Stimulated activated naive CD4-positive, alpha-beta T cell (primary cell): ENCODE data around the gene ELK4.
A peak's percentile ranks its signal among the peaks of the same experiment; 100 is the strongest.
"Not testable (repeated sequence)": the region's sequence is repeated elsewhere in the genome, so short reads cannot be mapped to it uniquely, and the experiment has no call there.

Source experiments
- DNase-seq, 6 experiments: peaks; one replicate each; lab custom pipeline; 2025; lab: John Stamatoyannopoulos, UW

Gene ELK4

GRCh38 chr1:205664399-205665017 lies 32.7 kb upstream of the ELK4 start:
- DNase-seq: no peak

- DNase-seq: no peak
Measured at GRCh38 chr1:205663286-205663936, 31.6 kb upstream of the ELK4 start.

GRCh38 chr1:205662791-205663190 lies 31.0 kb upstream of the ELK4 start:
- DNase-seq: no peak

- DNase-seq: no peak
Measured at GRCh38 chr1:205662135-205662738, 30.4 kb upstream of the ELK4 start.

DNA sequence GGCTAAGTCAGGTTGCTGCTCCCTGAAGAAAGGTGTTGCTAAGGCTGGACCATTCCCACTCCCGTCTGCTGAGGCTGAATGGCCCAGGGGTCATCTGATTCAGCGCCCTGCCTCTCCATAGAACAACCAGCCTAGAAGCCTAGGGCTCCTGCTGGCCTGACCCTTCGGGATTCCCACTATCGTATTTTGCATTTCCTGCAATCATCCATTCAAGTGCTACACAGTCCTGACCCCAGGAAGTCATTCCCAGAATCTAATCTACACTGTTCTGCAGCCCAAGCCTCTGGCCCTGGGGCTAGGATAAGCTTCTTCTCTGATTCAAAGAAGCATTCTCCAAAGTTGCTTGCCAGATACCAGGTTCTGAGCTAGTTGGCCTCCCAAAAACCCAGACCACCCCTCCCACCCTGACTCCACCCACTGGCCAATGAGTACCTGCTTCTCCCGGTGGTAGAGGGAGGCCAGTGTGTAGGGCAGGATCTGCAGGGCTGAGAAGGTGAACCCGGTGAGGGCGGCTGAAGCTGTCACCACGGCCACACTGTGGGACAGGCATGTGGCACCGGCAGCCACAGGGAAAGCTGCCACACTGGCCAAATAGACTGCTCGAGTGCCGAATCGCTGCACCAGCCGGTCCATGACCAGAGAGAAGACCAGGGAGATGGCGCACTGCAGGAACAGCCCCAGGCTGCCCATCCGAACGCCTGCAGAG lies 29.8 kb upstream of the ELK4 start:
- no peak for DNase-seq

DNA sequence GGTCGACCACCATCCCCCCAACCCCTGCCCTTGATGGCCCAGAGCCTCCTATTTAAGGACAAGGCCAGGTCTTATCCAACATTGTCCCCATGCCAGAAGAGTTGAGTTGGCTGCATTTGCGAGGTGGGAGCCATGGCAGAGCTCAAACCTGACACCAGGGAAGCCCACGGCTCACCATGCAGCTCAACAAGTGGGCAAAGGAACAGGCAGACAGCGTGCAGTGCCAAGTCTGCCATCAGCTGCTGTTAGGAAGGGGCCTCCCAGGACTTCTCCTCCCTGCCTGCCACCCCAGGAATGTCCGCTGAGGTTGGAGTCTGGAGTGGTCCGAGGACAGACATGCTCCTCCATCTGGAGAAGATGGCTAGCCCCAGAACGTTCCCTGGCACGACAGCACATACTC lies 28.6 kb upstream of the ELK4 start:
- no peak for DNase-seq

- peak; percentile 39 to 73 (median 55) for DNase-seq
Measured at GRCh38 chr1:205658943-205659581, 27.3 kb upstream of the ELK4 start.

- DNase-seq: no peak
Measured at GRCh38 chr1:205656236-205656635, 24.4 kb upstream of the ELK4 start.

- DNase-seq: no peak
Measured at GRCh38 chr1:205652984-205653383, 21.2 kb upstream of the ELK4 start.

GRCh38 chr1:205650241-205650640 lies 18.4 kb upstream of the ELK4 start:
- DNase-seq: no peak

DNA sequence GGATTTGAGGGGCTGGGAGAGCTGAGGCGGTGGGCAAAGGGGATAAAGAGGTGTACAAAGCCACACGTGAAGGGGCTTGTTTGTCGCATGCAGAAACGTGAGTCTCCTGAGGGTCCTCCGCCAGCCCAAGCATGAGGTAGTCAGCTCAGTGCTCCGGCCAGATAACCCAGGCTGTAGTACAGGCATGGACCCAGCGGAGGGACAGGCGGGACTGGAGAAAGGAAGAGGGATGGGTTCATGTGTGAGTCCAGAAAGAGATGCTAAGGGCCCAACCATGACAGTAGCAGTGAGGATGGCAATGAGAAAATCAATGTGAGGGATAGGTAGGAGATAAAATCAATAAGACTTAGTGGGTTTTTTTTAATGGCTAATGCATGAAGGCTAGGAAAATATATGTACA lies 13.7 kb upstream of the ELK4 start:
- no peak for DNase-seq

DNA sequence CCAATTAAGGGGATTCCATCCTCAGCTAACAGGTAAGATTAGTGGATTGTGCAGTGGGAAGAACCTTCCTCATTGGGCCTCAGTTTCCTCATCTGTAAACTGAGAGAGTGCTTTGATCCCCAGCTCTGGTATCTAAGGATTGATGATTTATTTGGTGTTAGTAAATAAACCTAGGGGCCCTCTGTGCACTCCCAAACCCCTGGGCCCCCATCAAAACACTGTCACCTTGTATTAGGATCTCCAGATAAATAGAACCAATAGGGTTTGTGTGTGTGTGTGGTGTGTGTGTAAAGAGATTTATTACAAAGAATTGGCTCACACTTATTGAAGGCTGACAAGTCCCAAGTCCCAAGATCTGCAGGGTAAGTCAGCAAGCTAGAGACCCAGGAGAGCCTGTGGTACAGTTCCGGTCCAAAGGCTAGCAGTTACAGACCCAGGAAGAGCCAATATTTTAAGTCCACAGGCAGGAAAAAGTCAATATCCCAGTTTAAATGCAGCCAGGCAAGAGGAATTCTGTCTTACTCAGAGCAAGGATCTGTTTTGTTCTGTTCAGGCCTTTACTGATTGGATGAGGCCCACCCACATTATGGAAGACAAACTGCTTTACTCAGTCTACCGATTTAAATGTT lies 11.0 kb upstream of the ELK4 start:
- no peak for DNase-seq

DNA sequence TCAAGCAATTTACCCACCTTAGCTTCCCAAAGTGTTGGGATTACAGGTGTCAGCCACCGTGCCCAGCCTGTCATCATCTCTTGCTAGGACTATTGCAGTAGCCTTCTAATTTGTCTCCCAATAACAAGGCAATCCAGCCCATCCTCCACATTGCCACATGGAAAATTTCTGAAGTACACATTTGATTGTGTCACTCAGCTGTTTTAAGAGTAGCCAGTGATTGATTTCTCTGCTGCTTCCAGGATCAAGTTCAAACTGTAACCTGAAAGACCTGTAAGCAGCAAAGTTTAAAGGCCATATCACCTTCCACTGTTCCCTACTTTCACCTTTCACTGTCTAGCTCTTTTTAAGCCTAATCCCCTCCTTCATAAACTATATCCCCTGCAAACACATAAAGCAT lies 7.8 kb upstream of the ELK4 start:
- no peak for DNase-seq

DNA sequence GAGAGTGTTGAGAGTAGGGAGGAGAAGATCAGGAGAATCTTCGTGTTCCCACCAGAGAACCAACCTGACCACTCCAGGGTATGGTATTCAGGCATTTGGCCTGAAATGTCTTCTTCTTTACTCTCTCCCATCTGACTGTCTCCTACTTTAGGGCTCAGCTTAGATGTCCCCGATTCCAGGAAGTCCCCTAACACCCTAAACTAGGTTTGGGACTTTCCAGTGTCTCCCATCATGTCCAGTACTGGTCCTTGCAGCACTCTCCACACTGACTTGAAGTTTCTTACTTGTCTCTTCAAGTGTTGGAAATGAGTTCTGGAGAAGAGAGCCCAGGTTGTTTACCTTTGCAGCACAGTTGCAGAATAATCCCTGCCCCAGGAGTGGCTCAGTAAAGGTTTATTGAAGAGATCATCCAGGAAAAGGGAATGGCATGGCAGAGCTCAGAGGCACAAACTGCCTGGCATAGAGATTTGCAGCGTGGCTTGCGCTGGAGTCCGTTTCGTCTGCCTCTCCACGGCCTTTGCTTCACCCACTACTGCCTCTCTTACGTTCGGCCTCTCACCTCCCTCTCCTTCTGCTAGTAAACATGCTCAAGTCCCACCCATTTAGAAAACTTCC lies 6.2 kb upstream of the ELK4 start:
- no peak for DNase-seq

DNA sequence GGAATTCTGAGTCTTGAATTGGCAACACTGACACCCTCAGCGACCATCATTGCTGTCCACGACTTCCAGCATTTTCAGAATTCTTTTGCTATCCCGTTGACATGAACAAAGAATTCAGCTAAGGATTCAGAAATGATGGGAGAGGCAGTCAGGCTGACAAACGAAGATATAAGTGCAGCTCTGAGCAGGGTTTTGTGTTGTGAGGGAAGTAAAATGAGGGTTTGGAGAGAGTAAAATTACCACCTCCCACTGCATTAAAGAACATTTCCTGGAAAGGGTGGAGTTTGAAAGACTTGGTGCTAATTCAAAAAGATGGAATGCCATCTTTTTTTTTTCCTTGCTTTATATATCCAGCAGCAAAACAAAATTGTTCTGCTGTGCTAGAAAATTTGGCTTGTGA lies 4.9 kb upstream of the ELK4 start:
- no peak for DNase-seq

DNA sequence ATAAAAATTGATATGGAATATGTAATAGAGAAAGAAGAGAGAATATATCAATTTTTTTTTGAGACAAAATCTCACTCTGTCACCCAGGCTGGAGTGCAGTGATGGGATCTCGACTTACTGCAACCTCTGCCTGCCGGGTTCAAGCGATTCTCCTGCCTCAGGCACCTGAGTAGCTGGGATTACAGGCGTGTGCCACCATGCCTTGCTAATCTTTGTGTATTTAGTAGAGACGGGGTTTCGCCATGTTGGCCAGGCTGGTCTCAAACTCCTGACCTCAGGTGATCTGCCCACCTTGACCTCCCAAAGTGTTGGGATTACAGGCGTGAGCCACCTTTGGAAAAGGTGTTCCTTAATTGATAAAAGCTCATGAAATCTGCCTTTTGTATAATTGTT lies 4.3 kb upstream of the ELK4 start:
- not testable (repeated sequence) for DNase-seq

- DNase-seq: no peak
Measured at GRCh38 chr1:205633421-205633976, 1.7 kb upstream of the ELK4 start.

DNA sequence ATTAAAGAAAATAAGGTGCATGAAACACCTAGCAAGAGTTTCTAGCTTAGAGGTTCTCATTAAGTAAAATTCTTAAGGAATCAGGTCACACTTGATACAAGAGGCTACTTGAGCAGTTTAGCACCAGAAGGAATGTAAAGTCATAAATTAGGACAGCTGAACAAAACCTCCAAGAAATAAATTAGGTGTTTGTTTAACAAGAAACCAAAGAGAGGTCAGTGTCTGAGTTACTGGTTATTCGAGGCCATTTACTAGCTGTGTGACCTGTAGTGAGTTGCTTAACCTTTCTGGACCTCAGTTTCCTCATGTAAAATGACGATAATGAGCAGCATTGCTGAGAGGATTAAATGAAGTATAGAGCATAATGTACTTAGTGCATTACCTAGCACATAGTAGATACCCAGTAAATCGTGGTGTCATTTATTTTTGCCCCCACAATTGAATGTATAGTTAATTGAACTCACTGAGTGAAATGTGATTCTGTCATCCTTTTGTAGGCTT lies 908 bp upstream of the ELK4 start:
- DNase-seq: no peak

GRCh38 chr1:205631010-205631767 lies 622 bp downstream of the ELK4 start:
- DNase-seq: peak; percentile 67 to 87 (median 83)

DNA sequence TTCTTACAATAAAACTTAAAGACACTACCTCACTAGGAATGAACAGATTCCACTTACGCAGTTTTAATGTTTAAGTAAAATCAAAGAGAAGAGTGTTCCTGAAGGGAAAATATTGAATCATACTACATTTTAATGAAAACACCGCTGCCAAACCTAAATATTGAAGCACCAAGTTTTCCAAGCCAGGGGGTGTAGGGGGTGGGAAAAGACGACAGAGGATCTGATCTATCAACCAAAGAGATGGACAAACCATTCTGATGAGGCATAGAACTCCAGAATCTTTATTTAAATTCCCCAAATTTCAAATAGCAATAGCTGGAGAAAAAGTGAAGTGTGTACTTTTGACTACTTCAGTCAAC lies 1.2 kb downstream of the ELK4 start:
- no peak for DNase-seq
